ENCODE results near the gene C6orf15.
A peak's percentile ranks its signal among the peaks of the same experiment; 100 is the strongest.

C6orf15 gene

DNA sequence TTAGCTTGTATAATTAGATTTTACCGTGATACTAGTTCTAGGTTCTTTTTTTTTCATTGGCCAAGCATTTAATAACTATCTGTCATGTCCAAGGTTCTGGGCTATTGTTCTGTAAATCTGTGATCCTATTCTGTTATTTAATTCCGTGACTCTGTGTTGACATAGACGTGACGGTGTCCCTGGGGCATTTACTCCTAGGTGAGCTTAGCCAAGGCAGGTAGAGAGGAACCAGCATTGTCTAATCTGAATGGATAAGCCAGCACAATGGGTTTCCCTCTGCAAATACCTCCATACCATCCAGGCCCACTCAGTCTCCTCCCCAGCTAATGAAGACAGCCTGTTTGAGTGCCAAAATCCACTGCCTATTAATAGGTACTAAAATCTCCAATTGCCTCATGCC, 16.8 kb upstream of the C6orf15 start:
- DNase-seq, result no peak

DNA sequence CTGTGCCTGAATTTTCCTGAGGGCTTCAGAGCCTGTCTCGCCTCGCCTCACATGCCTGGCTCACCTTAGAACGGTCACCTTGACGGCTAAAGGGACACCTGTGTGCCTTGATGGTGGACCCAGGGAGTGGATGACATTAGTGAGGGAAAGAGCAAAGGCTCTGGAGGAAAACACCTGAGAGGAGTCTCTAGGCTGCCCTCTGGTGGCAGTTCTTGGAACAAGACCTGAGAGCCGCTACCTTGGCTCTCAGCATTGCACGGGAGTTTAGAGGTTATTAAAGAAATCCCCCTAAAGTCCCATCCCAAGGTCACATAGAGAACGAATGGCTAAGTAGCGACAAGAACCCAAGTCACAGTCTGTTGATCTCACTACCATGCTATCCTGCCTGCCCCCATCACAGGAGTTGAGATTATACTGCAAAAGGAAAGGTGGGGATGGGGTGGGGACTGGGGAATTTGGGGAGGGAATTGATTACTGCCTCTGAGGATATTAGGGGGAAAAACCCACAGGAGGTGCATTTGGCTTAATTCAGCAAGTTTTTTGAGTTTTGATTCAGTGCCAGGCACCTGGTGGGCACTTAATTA, 15.8 kb upstream of the C6orf15 start:
- DNase-seq, result peak; percentile 17

DNA sequence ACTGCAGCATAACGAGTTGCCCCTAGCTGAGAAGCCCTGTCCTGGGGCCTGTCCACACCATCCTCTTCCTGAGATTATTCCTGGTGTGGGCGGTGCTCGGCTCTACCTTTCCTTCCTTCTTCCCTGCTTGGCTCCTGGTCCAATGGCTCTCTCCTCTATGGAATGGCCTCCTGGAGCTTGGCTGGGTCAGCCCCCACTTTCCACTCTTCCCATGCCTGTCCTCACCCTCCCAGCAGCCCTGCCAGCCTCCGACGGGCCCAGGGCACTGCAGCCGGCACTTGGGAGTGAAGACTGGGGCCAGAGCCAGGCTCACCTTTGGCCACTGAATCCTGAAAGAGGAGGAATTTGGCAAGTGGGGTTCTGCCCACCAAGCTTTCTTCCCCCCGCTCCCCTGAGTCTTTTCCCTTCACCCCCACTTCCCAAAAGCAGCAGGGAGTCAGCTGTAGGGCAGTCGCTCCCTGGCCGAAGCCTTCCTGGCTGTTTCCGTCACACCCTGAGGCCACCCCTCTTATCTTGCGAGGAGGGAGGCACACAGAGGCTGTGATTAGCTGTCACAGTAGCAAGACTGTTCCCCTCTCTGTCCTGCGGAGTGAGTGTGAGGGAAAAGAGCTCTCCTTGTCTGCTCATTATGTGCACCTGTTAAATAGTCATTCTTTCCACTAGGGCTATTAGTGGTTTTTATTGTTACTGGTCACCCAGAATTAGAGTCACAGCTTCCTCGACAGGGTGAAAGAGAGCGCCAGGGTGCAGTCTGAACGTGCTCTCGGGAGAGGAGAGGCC, 14.2 kb upstream of the C6orf15 start:
- DNase-seq, result no peak

DNA sequence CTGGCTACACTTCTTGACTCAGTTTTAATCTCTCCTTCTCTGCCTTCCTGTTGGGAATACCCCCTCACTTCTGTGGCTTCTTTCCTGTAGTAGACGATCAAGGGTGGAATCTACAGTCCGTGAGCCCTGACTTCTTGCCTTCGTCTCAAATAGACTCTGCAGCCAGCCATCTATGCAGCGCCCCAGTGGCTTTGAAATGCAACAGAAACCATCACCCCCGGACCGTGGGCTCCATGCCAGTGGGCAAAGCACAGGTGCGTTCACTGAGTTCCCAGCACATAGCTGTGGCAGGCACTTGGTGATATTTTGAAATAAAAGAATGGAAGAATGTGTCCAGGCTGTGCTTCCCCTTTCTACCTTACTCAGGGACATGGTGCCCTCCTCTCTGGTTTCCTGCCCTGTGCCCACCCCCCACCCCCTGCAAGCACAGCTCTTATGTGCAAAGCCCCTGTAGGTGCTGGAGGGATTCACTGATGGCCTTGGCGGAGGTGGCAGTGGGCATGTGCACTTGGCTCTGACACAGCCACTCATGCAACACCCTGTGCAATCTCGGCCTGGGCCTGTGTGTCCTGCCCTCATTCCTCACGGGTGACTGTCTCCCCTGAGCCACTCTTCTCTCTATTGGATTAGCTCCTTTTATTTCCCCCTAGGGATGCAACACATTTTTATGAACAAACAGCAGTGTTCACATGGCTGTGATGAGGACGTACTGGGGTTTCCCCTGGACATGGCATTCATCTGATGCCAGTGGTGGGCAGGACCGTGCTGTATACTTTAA, 13.4 kb upstream of the C6orf15 start:
- no peak for DNase-seq

DNA sequence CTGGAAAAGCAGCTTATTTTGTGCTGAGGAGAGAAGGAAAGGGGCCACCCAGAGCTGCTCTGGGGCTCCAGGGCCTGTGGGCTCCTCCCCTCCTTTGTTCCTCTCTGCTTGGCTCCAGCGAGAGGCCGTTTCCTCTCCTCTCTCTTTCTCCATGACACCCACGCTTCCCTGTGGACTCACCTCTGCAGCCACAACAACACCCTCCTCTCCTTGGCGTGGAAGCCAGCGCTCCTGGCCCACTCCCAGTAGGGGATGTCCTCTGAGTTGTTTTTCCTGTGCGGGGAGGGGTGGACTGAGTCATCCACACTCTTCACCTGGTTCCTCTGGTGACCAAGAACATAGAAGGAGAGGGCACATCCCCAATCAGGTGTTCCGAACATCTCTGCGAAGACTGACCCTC, 12.8 kb upstream of the C6orf15 start:
- no peak for DNase-seq

DNA sequence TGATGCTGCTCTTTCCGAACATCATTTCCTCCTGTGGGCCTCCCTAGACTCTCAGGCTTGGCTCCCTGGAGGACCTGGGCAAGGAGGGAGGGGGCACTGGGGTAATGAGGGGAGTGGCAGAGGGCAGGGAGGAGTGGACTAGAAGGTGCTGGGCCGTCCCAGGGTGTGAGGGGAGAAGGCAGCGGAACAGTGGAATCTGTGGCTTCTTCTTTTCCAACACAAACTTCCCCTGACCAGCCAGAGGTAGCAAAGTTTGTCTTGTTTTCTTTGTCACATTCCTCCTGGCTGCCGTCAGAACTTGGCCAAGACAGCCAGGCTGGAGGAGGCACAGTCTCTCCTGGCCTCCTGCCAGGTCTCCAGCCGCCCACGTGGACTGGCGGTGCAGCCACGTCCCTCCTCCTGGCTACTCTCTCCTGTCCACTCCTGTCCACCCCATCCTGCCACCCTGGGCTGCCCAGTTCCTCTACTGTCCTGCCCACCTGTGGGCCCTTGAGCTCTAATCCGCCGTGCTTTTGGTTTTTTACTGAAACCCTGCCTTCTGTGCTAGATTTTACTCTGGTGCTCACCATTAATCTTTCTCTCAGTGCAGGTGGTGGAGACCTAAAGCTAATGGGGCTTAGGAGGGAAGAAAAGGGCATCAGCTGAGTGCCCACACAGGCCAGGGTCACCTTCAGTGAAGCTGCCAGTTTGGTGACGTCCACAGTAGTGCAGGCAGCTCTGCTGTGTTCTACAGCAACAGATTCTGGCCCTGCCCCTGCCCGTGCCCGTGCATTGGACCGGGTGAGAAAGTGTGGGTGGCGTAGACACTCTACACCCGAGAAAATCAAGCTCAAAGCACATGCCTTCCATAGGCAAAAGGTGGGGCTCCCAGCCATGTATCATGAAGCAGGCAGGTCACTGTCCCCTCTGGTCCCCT, 10.7 kb upstream of the C6orf15 start:
- no peak for DNase-seq

DNA sequence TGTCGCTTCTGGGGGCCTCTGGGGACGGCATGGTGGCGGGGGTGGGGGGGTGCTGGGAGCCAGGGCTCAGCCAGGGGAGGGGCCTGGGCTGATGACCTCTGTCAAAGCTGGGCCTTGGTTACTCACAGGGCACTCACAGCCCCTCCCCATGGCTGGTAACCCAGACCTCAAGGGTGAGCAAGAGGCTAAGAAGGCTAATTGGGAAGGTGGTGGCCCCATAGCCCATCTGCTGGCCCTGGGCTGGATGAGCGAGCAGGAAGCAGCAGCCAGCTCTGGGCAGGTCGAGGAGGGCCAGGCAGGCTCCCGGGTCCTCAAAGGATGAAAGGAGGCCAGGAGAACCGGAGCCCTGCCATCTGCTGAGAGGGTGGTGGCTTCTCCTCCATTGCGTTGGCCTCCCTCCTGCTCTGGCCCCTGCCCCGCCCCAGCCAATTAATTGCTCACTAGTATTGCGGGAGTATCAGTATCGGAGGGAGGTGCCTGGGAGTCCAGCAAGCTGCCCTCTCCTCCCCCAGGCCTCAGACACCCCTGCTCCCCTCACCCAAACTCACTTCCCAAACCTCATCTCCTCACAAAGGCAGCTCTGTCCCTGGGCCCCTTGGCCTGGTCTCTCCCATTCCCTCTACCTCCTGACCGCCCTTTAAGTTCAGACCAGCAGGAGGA, 8.9 kb upstream of the C6orf15 start:
- no peak for DNase-seq

DNA sequence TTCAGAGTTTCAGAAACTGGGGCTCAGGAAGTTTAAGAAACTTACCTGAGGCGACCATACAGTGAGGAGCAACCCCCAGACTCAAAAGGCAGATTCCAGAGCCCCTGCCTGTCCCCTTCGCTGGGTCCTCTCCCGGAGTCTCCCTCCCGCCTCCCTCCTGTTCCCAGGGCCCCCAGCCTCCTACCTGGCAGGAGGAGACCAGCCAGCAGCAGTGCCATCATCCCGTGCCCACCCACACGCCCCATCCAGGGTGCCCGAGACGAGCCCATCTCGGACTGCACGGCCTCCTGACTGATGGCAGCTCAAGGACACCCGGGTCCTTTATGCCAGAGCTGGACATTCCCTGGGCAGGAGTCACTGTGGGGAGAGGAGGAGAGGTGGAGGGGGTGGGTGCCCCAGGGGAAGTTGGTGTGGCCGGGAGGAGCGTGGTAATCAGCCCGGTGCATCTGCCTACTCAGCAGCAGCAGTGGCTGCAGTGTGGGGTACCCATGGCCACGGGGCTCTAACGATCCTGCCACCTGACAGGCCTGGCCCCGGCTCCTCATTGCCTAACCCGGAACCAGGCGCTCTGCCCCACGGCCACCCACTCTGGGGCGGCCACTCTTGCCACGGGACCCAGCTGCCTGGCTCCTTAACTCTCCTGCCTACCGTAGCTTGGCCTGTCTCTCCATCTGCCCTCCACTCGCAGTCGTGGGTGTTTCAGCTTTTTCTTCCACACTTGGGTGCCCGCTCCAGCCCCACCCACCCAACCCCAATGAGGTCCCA, 8.0 kb upstream of the C6orf15 start, which contains the start of gene CDSN:
Gene CDSN, minus strand, starts transcription at position 296 of the 765 bp plus-strand sequence. Its CDS starts 27 bp downstream, at position 269.
- no peak for DNase-seq

DNA sequence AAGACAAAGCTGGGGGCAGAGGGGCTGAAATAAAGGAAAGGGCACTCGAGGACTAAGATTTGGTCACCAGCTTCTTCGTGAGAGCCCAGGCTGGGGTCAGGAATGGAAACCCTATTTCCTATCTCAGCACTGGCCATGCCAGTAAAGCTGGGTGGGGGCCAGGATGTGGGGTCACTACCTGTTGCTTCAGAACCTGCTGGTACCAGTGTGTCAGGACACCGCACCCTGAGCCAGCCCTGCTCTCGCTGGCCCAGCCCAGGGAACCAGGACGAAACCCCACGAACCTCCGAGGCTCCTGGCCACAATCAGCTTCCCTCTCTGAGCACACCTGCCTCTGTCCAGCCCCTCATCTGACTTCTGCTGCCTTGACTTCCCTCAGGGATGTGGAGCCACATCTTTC, 5.8 kb upstream of the C6orf15 start:
- DNase-seq, result no peak

DNA sequence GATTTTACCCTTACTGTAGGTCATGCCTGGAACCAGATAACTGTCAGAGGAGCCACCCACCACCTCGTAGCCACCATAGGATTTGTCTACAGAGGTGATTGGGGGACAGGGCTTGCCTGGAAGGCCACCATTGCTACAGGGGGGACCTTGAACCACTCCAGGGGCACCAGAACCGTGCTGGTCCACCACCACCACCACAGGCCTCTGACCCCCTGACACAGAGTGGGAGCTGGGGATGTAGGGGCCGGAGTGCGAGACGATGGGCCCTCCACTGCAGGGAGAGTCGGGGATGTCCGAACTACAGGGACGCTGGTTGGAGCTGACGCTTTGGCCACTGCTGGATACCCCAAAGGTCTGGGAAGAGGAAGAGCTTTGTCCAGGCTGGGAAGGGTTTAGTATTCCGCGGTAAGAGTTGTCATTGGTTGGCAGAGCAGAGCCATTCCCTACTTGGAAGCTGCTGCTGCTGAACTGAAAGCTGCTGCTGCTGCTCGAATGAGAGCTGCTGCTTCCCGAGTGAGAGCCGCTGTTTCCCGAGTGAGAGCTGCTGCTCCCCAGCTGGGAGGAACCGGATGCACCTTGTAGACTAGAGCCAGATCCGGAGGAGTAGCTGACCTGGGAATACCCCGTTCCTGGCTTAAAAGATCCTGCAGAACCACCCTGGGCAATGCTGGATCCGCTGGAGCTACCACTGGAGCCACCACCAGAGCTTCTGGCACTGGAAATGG, 4.4 kb upstream of the C6orf15 start:
- DNase-seq, result no peak

DNA sequence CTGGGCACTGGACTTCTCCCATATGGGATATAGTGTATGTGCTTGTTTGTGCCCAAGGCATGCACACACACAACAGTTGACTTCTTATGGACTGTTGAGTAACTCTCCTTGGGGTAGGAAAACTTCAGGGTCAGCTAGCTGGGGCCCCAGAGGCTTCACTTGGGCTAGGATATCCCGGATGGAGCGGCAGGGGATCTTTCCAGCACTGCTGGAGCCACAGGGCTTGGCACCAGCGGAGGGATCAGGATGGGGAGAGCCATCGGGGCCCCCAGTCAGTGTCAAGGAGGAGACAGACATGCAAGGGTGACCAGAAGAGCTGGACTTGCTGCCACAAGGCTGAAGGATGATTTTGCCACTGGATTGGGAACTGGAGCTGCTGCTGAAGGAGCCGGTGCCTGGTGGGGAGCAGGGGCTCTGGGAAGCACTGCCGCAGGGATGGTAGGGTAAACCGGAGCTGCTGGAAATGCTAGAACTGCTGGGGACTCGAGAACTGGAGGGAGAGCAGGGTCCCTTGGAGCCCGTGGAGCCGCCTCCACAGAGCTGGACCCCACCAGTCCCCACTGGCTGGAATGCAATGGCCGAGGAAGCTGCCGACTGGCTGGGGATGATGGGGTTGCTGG, 3.7 kb upstream of the C6orf15 start:
- no peak for DNase-seq

DNA sequence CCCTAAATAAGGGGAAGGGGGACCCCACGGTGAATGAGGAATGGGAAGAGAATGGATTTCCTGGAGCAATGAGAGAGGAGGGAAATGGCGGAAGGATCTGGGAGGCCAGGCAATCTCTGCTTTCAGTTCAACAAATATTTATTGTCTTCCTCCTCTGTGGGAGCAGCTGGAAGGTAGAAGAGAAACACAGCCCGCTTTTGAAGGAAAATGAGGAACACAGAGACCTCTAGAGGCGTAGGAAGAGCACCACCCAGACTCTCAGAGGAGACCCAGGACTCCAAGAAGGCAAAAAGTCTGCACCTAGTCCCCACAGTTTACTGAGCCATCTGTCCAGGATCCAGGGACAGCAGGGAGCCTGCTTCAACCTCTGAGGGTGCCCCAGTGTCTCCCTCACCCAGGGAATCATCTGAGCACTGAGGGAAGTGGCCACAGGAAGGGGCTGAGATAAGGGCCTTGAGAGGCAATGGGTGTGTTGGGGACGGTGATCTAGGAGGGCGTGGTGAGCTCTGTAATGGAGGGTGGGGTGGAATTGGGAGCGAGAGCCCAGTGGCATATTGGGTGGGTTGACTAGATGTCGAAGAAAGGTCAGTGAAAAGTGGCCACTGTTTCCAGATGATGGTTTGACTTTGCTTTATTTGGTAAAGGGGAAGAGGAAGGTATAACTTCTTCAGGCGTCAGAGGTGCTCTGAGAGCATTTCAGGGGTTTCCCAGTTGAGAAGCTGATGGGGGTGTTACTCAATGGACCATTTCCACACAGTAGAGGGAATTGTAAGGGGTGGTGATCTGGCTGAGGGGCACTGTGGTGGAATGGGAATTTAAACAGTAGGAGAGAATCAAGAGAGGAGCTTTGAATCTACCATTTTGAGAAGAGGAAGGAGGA, 2.8 kb upstream of the C6orf15 start:
- no peak for DNase-seq

DNA sequence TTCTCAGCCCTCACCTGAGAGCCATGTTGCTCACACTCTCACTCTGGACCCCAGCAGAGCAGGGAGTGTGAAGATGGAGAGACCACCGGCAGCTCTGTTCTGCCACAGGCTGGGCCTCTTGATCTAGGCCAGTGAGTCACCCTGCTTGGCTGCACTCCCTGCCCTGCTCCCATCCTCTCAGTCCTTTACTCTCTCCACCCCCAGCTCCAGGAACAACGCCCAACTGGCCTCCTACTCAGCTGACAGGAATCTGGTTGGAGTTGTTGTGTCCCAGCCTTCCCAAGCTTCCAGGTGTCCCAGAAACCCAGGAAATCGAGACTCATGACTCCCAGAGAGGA, 2.1 kb upstream of the C6orf15 start, which contains the start of gene PSORS1C1:
Gene PSORS1C1, plus strand, starts transcription at position 260 of the 338 bp plus-strand sequence. CDS start 14,833 bp downstream, outside the sequence.
- DNase-seq, result peak; percentile 60

DNA sequence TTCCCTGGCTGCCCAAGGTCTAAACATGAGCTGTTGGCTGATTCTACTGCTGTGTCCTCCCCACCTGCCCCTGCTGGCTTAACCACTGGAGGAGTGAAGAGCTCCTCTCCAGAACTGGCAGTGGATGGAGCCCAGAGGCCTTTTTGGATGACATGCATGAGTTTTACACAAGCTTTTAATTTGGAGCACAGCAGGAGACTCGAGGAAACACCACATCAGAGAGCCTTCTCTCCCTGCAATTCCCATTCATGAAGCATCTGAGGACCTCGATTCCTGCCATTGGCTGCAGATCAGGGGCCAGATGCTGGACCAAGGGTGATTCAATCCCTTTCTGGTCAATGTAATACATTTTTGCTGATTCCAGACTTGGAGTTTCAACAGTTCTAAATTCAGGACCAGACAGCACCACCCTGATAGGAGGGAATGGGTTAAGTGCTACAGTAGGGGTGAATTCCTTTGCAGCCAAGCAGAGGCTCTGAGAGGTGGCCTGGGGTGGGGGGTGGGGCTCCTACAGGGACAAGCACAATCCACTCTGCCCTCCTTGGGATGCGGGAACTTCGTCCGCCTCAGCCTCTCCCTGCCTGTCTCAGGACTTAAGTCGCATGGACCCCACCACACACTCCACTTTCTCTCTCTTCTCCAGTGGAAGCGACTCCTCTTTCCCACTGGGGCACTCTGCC, 1.6 kb upstream of the C6orf15 start:
- no peak for DNase-seq

DNA sequence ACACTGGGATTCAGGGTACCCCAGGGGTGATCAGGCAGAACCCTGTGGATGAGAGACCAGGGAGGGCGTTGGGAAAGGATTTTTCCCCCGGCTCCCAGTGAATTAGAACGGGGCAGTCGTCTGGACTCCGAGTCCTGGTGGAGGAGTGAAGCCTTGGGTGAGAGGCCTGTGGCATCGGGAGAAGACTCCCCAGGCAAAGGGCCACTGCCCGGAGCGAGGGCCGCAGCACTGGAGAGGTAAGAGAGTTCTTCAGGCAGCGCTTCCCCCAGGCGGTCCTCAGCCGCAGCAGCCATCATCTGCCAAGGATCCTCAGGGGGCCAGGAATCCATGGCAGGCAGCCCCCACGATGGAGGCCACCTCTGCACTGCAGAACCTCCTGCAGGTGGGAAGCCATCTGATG, 663 bp downstream of the C6orf15 start:
- DNase-seq, result no peak

DNA sequence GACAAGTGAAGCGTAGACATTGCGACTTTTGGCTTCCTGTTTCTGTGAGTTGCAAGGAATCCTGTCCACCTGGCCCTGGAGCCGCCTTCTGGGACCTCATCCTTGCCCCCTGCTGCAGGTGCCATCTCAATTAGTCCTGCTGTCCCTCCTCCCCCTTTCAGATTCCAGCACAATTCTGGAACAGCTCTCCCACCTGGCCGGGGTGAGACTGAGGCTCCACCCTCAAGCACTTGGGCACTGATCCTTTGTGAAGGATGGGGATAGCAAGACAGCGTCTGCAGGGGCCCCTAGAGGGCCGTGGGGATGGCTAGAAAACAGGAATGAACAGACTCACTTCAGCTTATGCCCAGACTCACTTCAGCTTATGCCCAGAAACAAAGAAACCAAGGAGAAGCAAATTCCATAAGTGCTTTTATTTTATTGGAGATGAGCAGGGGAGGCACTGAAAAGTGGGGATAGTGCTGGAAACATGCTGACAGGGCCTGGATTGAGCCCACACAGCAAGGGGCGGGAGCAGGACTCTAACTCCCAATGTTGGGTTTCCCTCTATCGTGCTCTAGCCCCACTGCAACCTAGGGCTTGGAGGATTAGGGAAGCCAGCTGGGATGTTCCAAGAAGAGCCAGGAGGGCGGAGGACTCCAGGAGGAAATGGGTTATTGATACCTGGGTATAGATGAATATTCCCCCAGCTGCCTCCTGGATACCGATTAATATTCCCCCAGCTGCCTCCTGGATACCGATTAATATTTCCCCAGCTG, 1.4 kb downstream of the C6orf15 start:
- no peak for DNase-seq

DNA sequence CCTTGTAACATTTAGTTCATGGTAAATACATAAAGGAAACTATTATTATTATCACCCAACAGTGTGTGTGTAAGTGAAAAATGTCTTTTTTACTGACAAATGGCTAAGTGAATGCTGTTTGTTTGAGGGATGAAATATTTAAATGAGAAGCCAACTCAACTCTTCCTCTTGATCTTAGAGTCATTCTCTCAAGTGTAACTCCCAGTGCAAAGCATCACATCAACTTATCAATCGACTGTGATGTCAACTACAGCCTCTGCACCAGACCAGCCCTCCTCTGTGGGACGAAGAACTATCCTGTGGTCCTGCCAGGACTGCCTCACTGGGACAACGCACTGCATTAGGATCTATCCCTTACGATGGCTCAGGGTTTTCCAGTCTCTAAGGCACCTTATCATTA, 5.3 kb downstream of the C6orf15 start:
- no peak for DNase-seq

DNA sequence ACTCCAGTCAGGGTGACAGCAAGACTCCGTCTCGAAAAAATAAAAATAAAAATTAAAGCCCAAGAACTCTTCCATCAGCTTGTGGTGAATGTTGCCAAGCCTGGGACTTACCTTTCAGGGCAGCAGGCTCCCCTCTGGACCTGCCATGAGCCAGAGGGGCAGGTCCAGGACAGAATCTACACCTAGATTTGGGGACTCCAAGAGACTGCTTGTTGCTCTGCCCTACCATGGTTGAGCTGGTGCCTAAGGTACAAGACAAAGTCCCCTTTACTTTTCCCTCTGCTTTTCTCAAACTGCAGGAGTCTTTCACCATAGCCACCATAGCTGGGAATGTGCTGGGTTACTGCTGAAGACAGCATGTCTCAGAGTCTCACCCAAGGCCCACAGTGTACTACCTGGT, 9.2 kb downstream of the C6orf15 start:
- DNase-seq, result no peak
